Endothelial cell of umbilical vein (primary cell): ENCODE data around the gene IL34. TPM values are rescaled to one million over a fixed set of nuclear protein-coding genes. Genes with fewer than 3 reads are reported as not detected.

Experiments used
- BruUV-seq: library from RNA; stranded (reverse); fragments of 400-500 nt; replicated peaks from 2 replicates; lab custom pipeline; 2021; lab: Mats Ljungman, UMichigan
- CTCF ChIA-PET: fragments of 300-600, 350-600 bp; sonication (Branson Sonifier 250); formaldehyde crosslinking; loops from one replicate; lab custom pipeline; 2021; ENCODE audit warnings: antibody characterized with exemption, inconsistent platforms; lab: Charles Lee
- POLR2A ChIA-PET: fragments of 300-600, 350-600 bp; sonication (Branson Sonifier 250); formaldehyde crosslinking; loops from one replicate; lab custom pipeline; 2021; ENCODE audit warnings: antibody characterized with exemption, inconsistent platforms; lab: Charles Lee
- DNase-seq: peaks from one replicate; pipeline ENCODE4 v3.0.0-alpha.2; 2011; ENCODE audit warnings: low read depth, low spot score
- FAIRE-seq: peaks from 2 replicates; lab custom pipeline; 2011; peaks lifted over from hg19 to GRCh38; lab: Jason Lieb, UNC
- H2AFZ ChIP-seq: 2 replicates; pipeline ENCODE4 v1.6.0; 2012; ENCODE audit warnings: low read depth, low read length, control low read depth, inconsistent platforms
- H3K27ac ChIP-seq: 2 replicates; pipeline ENCODE4 v1.5.1; 2011; ENCODE audit warnings: low read depth, mild to moderate bottlenecking, control low read depth, low read length, moderate library complexity; ENCODE audit not compliant: insufficient read depth
- H3K27me3 ChIP-seq, 2 experiments: 2 replicates each; pipeline versions ENCODE4 v1.6.0 to v1.6.1; 2011; ENCODE audit warnings: low read length in 2 of 2, mixed read lengths in 1 of 2; ENCODE audit not compliant: control insufficient read depth in 2 of 2, insufficient read depth in 2 of 2
- H3K36me3 ChIP-seq, 2 experiments: 2 replicates in 1 of 2; 3 replicates in 1 of 2; pipeline ENCODE4 v1.5.1; 2011; ENCODE audit warnings: low read length in 2 of 2, mild to moderate bottlenecking in 1 of 2, moderate library complexity in 1 of 2; ENCODE audit not compliant: control insufficient read depth in 2 of 2, insufficient read depth in 2 of 2; ENCODE audit errors: extremely low read depth in 1 of 2
- H3K4me1 ChIP-seq: 3 replicates; pipeline ENCODE4 v1.5.1; 2011; ENCODE audit warnings: mild to moderate bottlenecking, low read length; ENCODE audit not compliant: control insufficient read depth, insufficient read depth; ENCODE audit errors: extremely low read depth
- H3K4me2 ChIP-seq: 2 replicates; pipeline ENCODE4 v1.6.1; 2011; ENCODE audit warnings: low read length, control low read depth, mixed read lengths; ENCODE audit not compliant: insufficient read depth
- H3K4me3 ChIP-seq, 3 experiments: fragments of 200-600 bp in 1 of 3; sonication (generic), shearing (Covaris generic) in 1 of 3; replicated peaks in 1 of 3; 2 replicates each; pipeline ENCODE4 v1.5.1; 2011 to 2016; ENCODE audit warnings: control low read depth in 3 of 3, low read length in 3 of 3, mild to moderate bottlenecking in 2 of 3, inconsistent platforms in 1 of 3, low read depth in 1 of 3, moderate library complexity in 1 of 3; ENCODE audit not compliant: insufficient read depth in 1 of 3
- H3K79me2 ChIP-seq: 2 replicates; pipeline ENCODE4 v1.6.0; 2012; ENCODE audit warnings: low read length, inconsistent platforms; ENCODE audit not compliant: control insufficient read depth, insufficient read depth
- H3K9ac ChIP-seq: replicated peaks from 2 replicates; pipeline ENCODE3; 2011; ENCODE audit warnings: low read length, control low read depth; ENCODE audit not compliant: insufficient read depth; ENCODE audit errors: extremely low read depth
- H3K9me1 ChIP-seq: replicated peaks from 3 replicates; pipeline ENCODE4 v1.6.0; 2011; ENCODE audit warnings: mild to moderate bottlenecking, low read length; ENCODE audit not compliant: control insufficient read depth, insufficient read depth; ENCODE audit errors: extremely low read depth
- H3K9me3 ChIP-seq: replicated peaks from 2 replicates; pipeline ENCODE4 v1.5.1; 2012; ENCODE audit warnings: low read length, inconsistent platforms; ENCODE audit not compliant: control insufficient read depth, insufficient read depth
- H4K20me1 ChIP-seq: replicated peaks from 2 replicates; pipeline ENCODE3; 2011; ENCODE audit warnings: mild to moderate bottlenecking, low read length; ENCODE audit not compliant: control insufficient read depth, insufficient read depth; ENCODE audit errors: extremely low read depth
- CTCF ChIP-seq, 2 donors: IDR thresholded peaks; 1 replicate in 1 of 2; 2 replicates in 1 of 2; pipeline ENCODE4 v1.5.1; 2011; ENCODE audit warnings: low read length in 2 of 2, mild to moderate bottlenecking in 2 of 2, moderate library complexity in 2 of 2, control low read depth in 1 of 2, inconsistent platforms in 1 of 2, low read depth in 1 of 2; ENCODE audit not compliant: insufficient read depth in 1 of 2; ENCODE audit errors: extremely low read depth in 1 of 2
- EZH2 ChIP-seq: IDR thresholded peaks from 2 replicates; pipeline ENCODE4 v1.6.1; 2012; ENCODE audit warnings: borderline replicate concordance, low read depth, mild to moderate bottlenecking, moderate library complexity, low read length, inconsistent platforms; ENCODE audit not compliant: severe bottlenecking
- FOS ChIP-seq: IDR thresholded peaks from 2 replicates; pipeline ENCODE4 v1.6.1; 2011; ENCODE audit warnings: mild to moderate bottlenecking, low read length, moderate library complexity, borderline replicate concordance; ENCODE audit not compliant: insufficient read depth
- GATA2 ChIP-seq: IDR thresholded peaks from 2 replicates; pipeline ENCODE4 v1.7.0; 2011; ENCODE audit warnings: low read depth, mild to moderate bottlenecking, moderate library complexity, mixed read lengths, low read length; ENCODE audit not compliant: insufficient read length, insufficient read depth
- JUN ChIP-seq: IDR thresholded peaks from 2 replicates; pipeline ENCODE4 v1.6.1; 2011; ENCODE audit warnings: borderline replicate concordance, low read depth; ENCODE audit not compliant: insufficient read length, insufficient read depth
- MAX ChIP-seq: IDR thresholded peaks from 2 replicates; pipeline ENCODE4 v1.6.1; 2011; ENCODE audit not compliant: insufficient read depth, insufficient read length
- MYC ChIP-seq: IDR thresholded peaks from one replicate; pipeline ENCODE4 v1.6.1; 2011; ENCODE audit warnings: mild to moderate bottlenecking, low read depth, low read length
- POLR2A ChIP-seq: IDR thresholded peaks from 2 replicates; pipeline ENCODE4 v1.6.1; 2012; ENCODE audit warnings: low read depth, mild to moderate bottlenecking, control low read depth, low read length
- POLR2AphosphoS5 ChIP-seq: IDR thresholded peaks from 2 replicates; pipeline ENCODE4 v1.6.1; 2012; ENCODE audit warnings: low read depth, mild to moderate bottlenecking, control low read depth, low read length, moderate library complexity; ENCODE audit not compliant: insufficient read depth
- dilution Hi-C: fragments of 300-500 bp; cut with MboI; formaldehyde crosslinking; loops from one replicate; pipeline ENCODE4 v1.15.0; 2019; ENCODE audit warnings: low sequenced_read_pairs; ENCODE audit not compliant: extremely low pct_ligation_motif_present
- intact Hi-C: fragments of 100-400 bp; cut with micrococcal nuclease; formaldehyde crosslinking; loops from one replicate; pipeline ENCODE4 v1.10.0; 2022
- polyA plus RNA-seq, 4 experiments: library from polyadenylated mRNA; depleted of rRNA in 3 of 4; stranded (reverse) in 3 of 4; unstranded in 1 of 4; fragments of >200 nt; gene quantifications; 2 replicates each; pipeline versions ENCODE4 v1.2.1 to v1.2.3, GENCODE V29; 2011 to 2012; ENCODE audit warnings: missing spikeins in 1 of 4
- total RNA-seq: library from RNA; stranded (reverse); gene quantifications from 2 replicates; pipeline ENCODE4 v1.2.3, GENCODE V29; 2021

Gene IL34
- total and polyA plus RNA-seq, 2 donors (not counting 3 experiments of a cell fraction or from before 2014, with no cell fraction given) = 0.88 to 0.97 TPM

GRCh38 chr16:70676675-70677498, 30.5 kb downstream of the IL34 start:
- Histone ChIP-seq H3K4me3 (no peak overlapping the region), H3K9me3 (no peaks in the 10 kb centered on the region), H2AFZ (no peak overlapping the region), H3K9ac (no peak overlapping the region), H3K36me3 (peaks cover 13 to 42% of the 10 kb centered on the region in 2 experiments), H3K4me2 (no peak overlapping the region), H4K20me1 (no peaks in the 10 kb centered on the region), H3K27me3 (no peaks in the 10 kb centered on the region), H3K79me2 (peaks cover 2% of the 10 kb centered on the region), H3K9me1 (no peaks in the 10 kb centered on the region), H3K4me1 (no peaks in the 10 kb centered on the region), H3K27ac (no peak overlapping the region)
- no TSS peak for BruUV-seq
- CTCF ChIA-PET = interaction anchor here (3.2 to 7.8 kb wide), 2 partner anchors 62 to 94 kb away, joined by 13 to 144 read pairs; no protein-coding TSS in a partner anchor
- DNase-seq (no peak), FAIRE-seq (no peak)
- intact Hi-C loops (no loop called here), dilution Hi-C loops (no loop called here)
- TF ChIP-seq CTCF (IDR thresholded peaks at IDR 0.05; ENCODE audit: extremely low read depth in 1 of 2, insufficient read depth in 1 of 2, low read depth in 1 of 2, low read length in 2 of 2) = no peak
- TF ChIP-seq POLR2AphosphoS5 = no peak
- TF ChIP-seq GATA2 = no peak
- no peak for TF ChIP-seq POLR2A
- no peak for TF ChIP-seq FOS
- TF ChIP-seq MYC = no peak
- TF ChIP-seq JUN = no peak
- no peak for TF ChIP-seq MAX
- no peak for TF ChIP-seq EZH2
- POLR2A ChIA-PET = interaction anchor here (0.6 kb wide), 1 partner anchor 58 kb away, joined by 3 read pairs; no protein-coding TSS in a partner anchor
